H9 (cell line): ENCODE measurements around the gene ALG14. TPM values are rescaled to one million over a fixed set of nuclear protein-coding genes. Genes with fewer than 3 reads are reported as not detected.

Source experiments
- DNase-seq: peaks from one replicate; pipeline ENCODE4 v3.0.0-alpha.2; 2017
- H2AFZ ChIP-seq: one replicate; pipeline ENCODE4 v1.6.1; 2013; ENCODE audit warnings: mild to moderate bottlenecking, low read length, control low read depth, moderate library complexity
- H2AK5ac ChIP-seq: 2 replicates; pipeline ENCODE4 v1.6.1; 2013; ENCODE audit warnings: low read length, control low read depth, mixed read lengths; ENCODE audit not compliant: insufficient read length
- H2BK120ac ChIP-seq: one replicate; pipeline ENCODE4 v1.6.1; 2013; ENCODE audit warnings: low read depth, mild to moderate bottlenecking, low read length, control low read depth, inconsistent platforms; ENCODE audit not compliant: poor library complexity, severe bottlenecking
- H2BK12ac ChIP-seq: 2 replicates; pipeline ENCODE4 v1.6.1; 2013; ENCODE audit warnings: low read length, control low read depth, mixed read lengths, low read depth; ENCODE audit not compliant: insufficient read length
- H2BK15ac ChIP-seq: 2 replicates; pipeline ENCODE4 v1.6.1; 2013; ENCODE audit warnings: low read depth, low read length, control low read depth
- H2BK20ac ChIP-seq: one replicate; pipeline ENCODE4 v1.6.1; 2013; ENCODE audit warnings: low read depth, mild to moderate bottlenecking, low read length, control low read depth, inconsistent platforms; ENCODE audit not compliant: poor library complexity, severe bottlenecking
- H2BK5ac ChIP-seq: 2 replicates; pipeline ENCODE4 v1.6.1; 2013; ENCODE audit warnings: low read length, control low read depth, mixed read lengths; ENCODE audit not compliant: insufficient read length
- H3K14ac ChIP-seq: 2 replicates; pipeline ENCODE4 v1.6.1; 2013; ENCODE audit warnings: low read length, control low read depth; ENCODE audit not compliant: insufficient read depth
- H3K18ac ChIP-seq: 2 replicates; pipeline ENCODE4 v1.6.1; 2013; ENCODE audit warnings: low read depth, mild to moderate bottlenecking, mixed read lengths, low read length, control low read depth; ENCODE audit not compliant: insufficient read length
- H3K23ac ChIP-seq: 2 replicates; pipeline ENCODE4 v1.6.1; 2013; ENCODE audit warnings: low read length, control low read depth, mixed read lengths, low read depth; ENCODE audit not compliant: insufficient read length
- H3K23me2 ChIP-seq: 2 replicates; pipeline ENCODE4 v1.6.1; 2013; ENCODE audit warnings: low read depth, mild to moderate bottlenecking, mixed read lengths, low read length, control low read depth; ENCODE audit not compliant: insufficient read length, poor library complexity, severe bottlenecking
- H3K27ac ChIP-seq: 2 replicates; pipeline ENCODE4 v1.5.1; 2013; ENCODE audit warnings: low read length, control low read depth, mixed read lengths, low read depth; ENCODE audit not compliant: insufficient read length
- H3K27me3 ChIP-seq: 2 replicates; pipeline ENCODE4 v1.6.1; 2013; ENCODE audit warnings: low read length, control low read depth, inconsistent platforms; ENCODE audit not compliant: insufficient read depth
- H3K4ac ChIP-seq: 2 replicates; pipeline ENCODE4 v1.6.1; 2013; ENCODE audit warnings: low read depth, mild to moderate bottlenecking, control low read depth, inconsistent platforms, low read length, moderate library complexity
- H3K4me1 ChIP-seq: 2 replicates; pipeline ENCODE4 v1.6.1; 2013; ENCODE audit warnings: low read length, control low read depth, inconsistent platforms; ENCODE audit not compliant: insufficient read depth
- H3K4me2 ChIP-seq: 2 replicates; pipeline ENCODE4 v1.6.1; 2013; ENCODE audit warnings: low read length, control low read depth, mixed read lengths; ENCODE audit not compliant: insufficient read length, insufficient read depth
- H3K56ac ChIP-seq: 2 replicates; pipeline ENCODE4 v1.6.1; 2013; ENCODE audit warnings: low read depth, mild to moderate bottlenecking, mixed read lengths, low read length, control low read depth; ENCODE audit not compliant: insufficient read length
- H3K79me1 ChIP-seq: 2 replicates; pipeline ENCODE4 v1.6.1; 2013; ENCODE audit warnings: low read depth, mild to moderate bottlenecking, moderate library complexity, low read length, control low read depth, inconsistent platforms; ENCODE audit not compliant: insufficient read depth, poor library complexity, severe bottlenecking
- H3K79me2 ChIP-seq: 2 replicates; pipeline ENCODE4 v1.6.1; 2013; ENCODE audit warnings: low read length, control low read depth, inconsistent platforms; ENCODE audit not compliant: insufficient read depth
- H3K9ac ChIP-seq: 2 replicates; pipeline ENCODE4 v1.6.1; 2013; ENCODE audit warnings: low read length, control low read depth, mixed read lengths; ENCODE audit not compliant: insufficient read length; ENCODE audit errors: extremely low read depth
- H3K9me3 ChIP-seq: one replicate; pipeline ENCODE4 v1.6.1; 2013; ENCODE audit warnings: low read depth, low read length, inconsistent platforms; ENCODE audit not compliant: control insufficient read depth
- H3T11ph ChIP-seq: one replicate; pipeline ENCODE4 v1.6.1; 2013; ENCODE audit warnings: mild to moderate bottlenecking, low read length, control low read depth, inconsistent platforms
- H4K20me1 ChIP-seq: one replicate; pipeline ENCODE4 v1.6.1; 2013; ENCODE audit not compliant: control insufficient read depth, insufficient read length, insufficient read depth
- H4K5ac ChIP-seq: 2 replicates; pipeline ENCODE4 v1.6.1; 2013; ENCODE audit warnings: low read depth, mild to moderate bottlenecking, mixed read lengths, low read length, control low read depth; ENCODE audit not compliant: insufficient read length
- H4K8ac ChIP-seq: replicated peaks from 2 replicates; pipeline ENCODE4 v1.6.1; 2013; ENCODE audit warnings: low read length, control low read depth, mixed read lengths, low read depth; ENCODE audit not compliant: insufficient read length
- H4K91ac ChIP-seq: 2 replicates; pipeline ENCODE4 v1.6.1; 2013; ENCODE audit warnings: low read depth, mild to moderate bottlenecking, moderate library complexity, mixed read lengths, low read length, control low read depth; ENCODE audit not compliant: insufficient read length
- H3K27ac Mint-ChIP-seq, 3 experiments: 2 replicates in 2 of 3; 3 replicates in 1 of 3; pipeline ENCODE4 v1.8.0; 2020 to 2021; ENCODE audit warnings: mixed read lengths in 3 of 3, mild to moderate bottlenecking in 1 of 3, moderate library complexity in 1 of 3
- H3K27me3 Mint-ChIP-seq: 2 replicates; pipeline ENCODE4 v1.8.0; 2021; ENCODE audit warnings: low read depth, mild to moderate bottlenecking, moderate library complexity, mixed read lengths
- H3K36me3 Mint-ChIP-seq, 3 experiments: 2 replicates in 2 of 3; 3 replicates in 1 of 3; pipeline ENCODE4 v1.8.0; 2020 to 2021; ENCODE audit warnings: low read depth in 3 of 3, mixed read lengths in 3 of 3; ENCODE audit not compliant: insufficient read depth in 1 of 3
- H3K4me1 Mint-ChIP-seq, 2 experiments: 2 replicates each; pipeline ENCODE4 v1.8.0; 2020; ENCODE audit warnings: mixed read lengths in 2 of 2
- H3K4me3 Mint-ChIP-seq, 2 experiments: 2 replicates in 1 of 2; 3 replicates in 1 of 2; pipeline ENCODE4 v1.8.0; 2020 to 2021; ENCODE audit warnings: mild to moderate bottlenecking in 2 of 2, mixed read lengths in 2 of 2, moderate library complexity in 1 of 2
- H3K9me3 Mint-ChIP-seq, 2 experiments: 2 replicates in 1 of 2; 3 replicates in 1 of 2; pipeline ENCODE4 v1.8.0; 2020; ENCODE audit warnings: mild to moderate bottlenecking in 2 of 2, mixed read lengths in 2 of 2, moderate library complexity in 1 of 2
- CTCF ChIP-seq: fragments of 200-600 bp; sonication (generic); conservative IDR thresholded peaks from 3 replicates; pipeline ENCODE4 v1.8.0; 2021; ENCODE audit warnings: antibody characterized with exemption, mild to moderate bottlenecking
- WGBS: extraction: QIAGEN DNeasy Blood & Tissue Kit; methylation state at CpG from one replicate; pipeline ENCODE4 v1.1.7; 2013; ENCODE audit warnings: missing lambda C conversion rate, low lambda C conversion rate, mixed read lengths; ENCODE audit not compliant: insufficient read length; ENCODE audit errors: extremely low coverage; 5-methylcytosine and 5-hydroxymethylcytosine counted together
- total RNA-seq: library from RNA; stranded (reverse); gene quantifications from 2 replicates; pipeline ENCODE4 v1.2.1, GENCODE V29; 2021

Gene ALG14
- total RNA-seq, 1 experiment from 2014 or later = 2.5 TPM

- no peak overlapping the region for H3K4ac ChIP-seq
- no peak overlapping the region for H4K5ac ChIP-seq
- no peak overlapping the region for H2AK5ac ChIP-seq
- H4K20me1 ChIP-seq = no peaks in the 10 kb centered on the region
- H2BK120ac ChIP-seq = no peak overlapping the region
- no peaks in the 10 kb centered on the region for H3K9me3 ChIP-seq
- no CpG with 5 or more reads among the region's 5 CpGs for WGBS
- H3K56ac ChIP-seq = no peak overlapping the region
- no peak overlapping the region for H3K4me3 Mint-ChIP-seq
- H3K79me1 ChIP-seq = no peaks in the 10 kb centered on the region
- DNase-seq = no peak
- peaks cover 5 to 6% of the 10 kb centered on the region in 2 experiments; a peak in 3 of 4 replicates for H3K4me1 Mint-ChIP-seq
- no peak overlapping the region for H4K8ac ChIP-seq
- no peak overlapping the region for H3K18ac ChIP-seq
- peaks cover 0 to 6% (median 0%) of the 10 kb centered on the region in 3 experiments; a peak in 1 of 7 replicates for H3K36me3 Mint-ChIP-seq
- H2AFZ ChIP-seq = no peak overlapping the region
- no peaks in the 10 kb centered on the region for H3K27me3 ChIP-seq
- H3K23me2 ChIP-seq = no peaks in the 10 kb centered on the region
- no peak overlapping the region for H3K9ac ChIP-seq
- no peaks in the 10 kb centered on the region for H3K4me1 ChIP-seq
- H3K79me2 ChIP-seq = no peaks in the 10 kb centered on the region
- H3K23ac ChIP-seq = no peak overlapping the region
- no peaks in the 10 kb centered on the region; the same call in 1 of the 2 replicates for H3K27me3 Mint-ChIP-seq
- no peak for TF ChIP-seq CTCF
- no peak overlapping the region for H2BK20ac ChIP-seq
- H4K91ac ChIP-seq = no peak overlapping the region
- H3K27ac ChIP-seq = no peak overlapping the region
- H3K27ac Mint-ChIP-seq = no peak overlapping the region
- H3T11ph ChIP-seq = no peak overlapping the region
- no peak overlapping the region for H2BK5ac ChIP-seq
- no peaks in the 10 kb centered on the region for H3K9me3 Mint-ChIP-seq
- no peak overlapping the region for H2BK15ac ChIP-seq
- no peak overlapping the region for H3K4me2 ChIP-seq
- no peak overlapping the region for H2BK12ac ChIP-seq
- H3K14ac ChIP-seq = no peak overlapping the region
Observed at GRCh38 chr1:95067568-95067967, 5.2 kb downstream of the ALG14 start.
